Uterus (tissue), 4 donors: ENCODE data around the gene CCNQ. TPM values are rescaled to one million over a fixed set of nuclear protein-coding genes. Genes with fewer than 3 reads are reported as not detected.
A peak's percentile ranks its signal among the peaks of the same experiment; 100 is the strongest.
"Not testable (repeated sequence)": the region's sequence is repeated elsewhere in the genome, so short reads cannot be mapped to it uniquely, and the experiment has no call there.

ENCODE experiments used
- DNase-seq, 2 donors: peaks; one replicate each; pipeline ENCODE4 v3.0.0-alpha.2; 2019 to 2020
- H3K27ac ChIP-seq, 2 donors: fragments of 200-600 bp; sonication (generic); 1 replicate in 1 of 2; 2 replicates in 1 of 2; pipeline ENCODE4 v1.5.1; 2016 to 2018
- H3K27me3 ChIP-seq, 2 donors: fragments of 200-600 bp; sonication (generic); one replicate each; pipeline ENCODE4 v1.5.1; 2018 to 2019; ENCODE audit warnings: control low read depth in 1 of 2
- H3K36me3 ChIP-seq, 2 donors: fragments of 200-600 bp; sonication (generic); one replicate each; pipeline ENCODE4 v1.5.1; 2019; ENCODE audit warnings: control low read depth in 1 of 2
- H3K4me1 ChIP-seq, 2 donors: fragments of 200-600 bp; sonication (generic); one replicate each; pipeline ENCODE4 v1.5.1; 2018 to 2019; ENCODE audit warnings: control low read depth in 1 of 2
- H3K4me3 ChIP-seq, 2 donors: fragments of 200-600 bp; sonication (generic); 1 replicate in 1 of 2; 2 replicates in 1 of 2; pipeline ENCODE4 v1.5.1; 2018 to 2019; ENCODE audit warnings: mild to moderate bottlenecking in 1 of 2
- H3K9me3 ChIP-seq, 2 donors: fragments of 200-600 bp; sonication (generic); one replicate each; pipeline ENCODE4 v1.5.1; 2019; ENCODE audit warnings: control low read depth in 1 of 2
- POLR2A ChIP-seq, 2 donors: fragments of 450-650 bp; IDR thresholded peaks; one replicate each; pipeline ENCODE4 v1.6.1; 2016; ENCODE audit warnings: antibody characterized with exemption in 2 of 2, mild to moderate bottlenecking in 1 of 2, moderate library complexity in 1 of 2
- intact Hi-C: fragments of 100-400 bp; cut with DNase I; formaldehyde crosslinking; loops from one replicate; pipeline ENCODE4 v1.15.1; 2023; ENCODE audit warnings: low total_unique reads
- total RNA-seq, 4 donors: library from RNA; depleted of rRNA in 3 of 4; stranded (reverse); fragments of >200 nt in 3 of 4; gene quantifications; one replicate each; pipeline versions ENCODE4 v1.1.0 to v1.2.4, GENCODE V29; 2014 to 2023
- TF ChIP-seq, protein P1 (sequence below), 4 experiments: fragments of 200-600 bp in 2 of 4; fragments of 450-650 bp in 2 of 4; sonication (generic) in 2 of 4; IDR thresholded peaks; one replicate each; pipeline ENCODE4 v1.5.1; 2016 to 2019; ENCODE audit warnings: antibody characterized with exemption in 4 of 4, mild to moderate bottlenecking in 2 of 4, moderate library complexity in 1 of 4
- donor health status: DM: yes; HTN: yes; CAD: no.

Gene CCNQ
- total RNA-seq, 4 donors from 2014 or later: 14.9 to 94.5 (median 29.3) TPM

GRCh38 chrX:153610836-153611213 lies 11.9 kb upstream of the CCNQ start:
- DNase-seq: no peak
- Histone ChIP-seq H3K4me1 (peaks cover 0 to 4% of the 10 kb centered on the region in 2 donors), H3K27me3 (no peaks in the 10 kb centered on the region), H3K36me3 (no peaks in the 10 kb centered on the region), H3K27ac (peak overlapping the region in 1 of 2 donors; percentile 47), H3K9me3 (no peaks in the 10 kb centered on the region), H3K4me3 (no peak overlapping the region)
- TF ChIP-seq, protein P1, sequence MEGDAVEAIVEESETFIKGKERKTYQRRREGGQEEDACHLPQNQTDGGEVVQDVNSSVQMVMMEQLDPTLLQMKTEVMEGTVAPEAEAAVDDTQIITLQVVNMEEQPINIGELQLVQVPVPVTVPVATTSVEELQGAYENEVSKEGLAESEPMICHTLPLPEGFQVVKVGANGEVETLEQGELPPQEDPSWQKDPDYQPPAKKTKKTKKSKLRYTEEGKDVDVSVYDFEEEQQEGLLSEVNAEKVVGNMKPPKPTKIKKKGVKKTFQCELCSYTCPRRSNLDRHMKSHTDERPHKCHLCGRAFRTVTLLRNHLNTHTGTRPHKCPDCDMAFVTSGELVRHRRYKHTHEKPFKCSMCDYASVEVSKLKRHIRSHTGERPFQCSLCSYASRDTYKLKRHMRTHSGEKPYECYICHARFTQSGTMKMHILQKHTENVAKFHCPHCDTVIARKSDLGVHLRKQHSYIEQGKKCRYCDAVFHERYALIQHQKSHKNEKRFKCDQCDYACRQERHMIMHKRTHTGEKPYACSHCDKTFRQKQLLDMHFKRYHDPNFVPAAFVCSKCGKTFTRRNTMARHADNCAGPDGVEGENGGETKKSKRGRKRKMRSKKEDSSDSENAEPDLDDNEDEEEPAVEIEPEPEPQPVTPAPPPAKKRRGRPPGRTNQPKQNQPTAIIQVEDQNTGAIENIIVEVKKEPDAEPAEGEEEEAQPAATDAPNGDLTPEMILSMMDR (IDR thresholded peaks at IDR 0.05): no peak
- no peak for TF ChIP-seq POLR2A (IDR thresholded peaks at IDR 0.05)
- intact Hi-C loops: no loop called here

DNA sequence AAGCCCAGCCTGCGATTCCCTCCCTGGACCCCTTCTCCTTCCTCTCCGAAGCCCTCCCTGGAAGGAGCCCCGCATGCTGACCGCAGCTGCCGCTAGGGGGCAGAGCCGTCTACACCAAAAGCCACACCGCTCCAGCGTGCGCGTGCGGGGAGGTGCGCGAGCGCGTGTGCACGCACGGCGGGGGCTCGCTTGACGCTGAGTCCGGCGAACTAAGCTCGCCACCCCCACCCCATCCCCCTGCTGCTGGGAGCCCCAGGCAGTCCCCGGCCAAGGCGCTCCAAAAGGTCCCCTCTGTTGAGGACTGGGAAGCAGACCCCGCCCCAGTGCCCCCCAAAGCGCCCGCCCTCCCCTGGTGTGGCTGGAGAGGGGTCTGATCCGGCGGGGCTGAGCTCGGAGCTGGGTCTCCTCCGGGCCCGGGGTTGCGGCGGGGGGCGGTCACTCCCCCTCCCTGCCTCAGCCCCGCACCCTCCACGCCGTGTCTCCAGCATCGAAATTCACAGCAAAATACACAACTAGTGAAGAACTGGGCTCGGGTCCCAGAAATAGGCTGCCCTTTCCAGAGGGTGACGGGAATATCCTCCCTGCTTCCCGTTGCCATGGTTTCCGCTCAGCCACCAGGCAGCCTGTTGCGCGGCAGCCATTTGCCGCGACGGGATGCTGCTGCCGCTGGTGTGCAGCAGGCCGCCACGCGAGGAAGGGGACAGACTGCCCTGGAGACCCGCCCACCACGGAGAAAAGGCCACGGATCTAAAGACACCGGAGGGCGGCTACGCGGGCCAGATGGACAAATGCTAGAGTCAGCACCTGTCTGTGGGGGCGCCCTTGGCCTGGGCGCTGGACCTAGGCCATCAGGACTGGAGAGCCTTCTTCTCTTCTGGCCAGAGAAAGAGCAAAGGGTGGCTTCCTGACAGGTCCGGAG lies 11.2 kb upstream of the CCNQ start:
- DNase-seq: peak; percentile 70 to 80
- intact Hi-C loops: no loop called here
- TF ChIP-seq POLR2A (IDR thresholded peaks at IDR 0.05): no peak
- TF ChIP-seq, protein P1 (IDR thresholded peaks at IDR 0.05): peak; percentile 59 to 79 (median 74)
- no peaks in the 10 kb centered on the region for H3K36me3 ChIP-seq
- no peaks in the 10 kb centered on the region for H3K27me3 ChIP-seq
- H3K9me3 ChIP-seq: no peaks in the 10 kb centered on the region
- H3K4me3 ChIP-seq: peak overlapping the region; percentile 20 to 32
- H3K27ac ChIP-seq: peak overlapping the region in 1 of 2 donors; percentile 47
- H3K4me1 ChIP-seq: peaks cover 0 to 4% of the 10 kb centered on the region in 2 donors

- intact Hi-C loops: no loop called here
- no peak overlapping the region for H3K27ac ChIP-seq
- TF ChIP-seq, protein P1 (IDR thresholded peaks at IDR 0.05): no peak
- no peak for TF ChIP-seq POLR2A (IDR thresholded peaks at IDR 0.05)
- H3K27me3 ChIP-seq: no peaks in the 10 kb centered on the region
- no peaks in the 10 kb centered on the region for H3K9me3 ChIP-seq
- DNase-seq: no peak
- no peaks in the 10 kb centered on the region for H3K36me3 ChIP-seq
- H3K4me3 ChIP-seq: no peak overlapping the region
- peaks cover 0 to 4% of the 10 kb centered on the region in 2 donors for H3K4me1 ChIP-seq
Observed at GRCh38 chrX:153608806-153609205, 9.9 kb upstream of the CCNQ start.

GRCh38 chrX:153608376-153608775 lies 9.4 kb upstream of the CCNQ start:
- TF ChIP-seq, protein P1 (IDR thresholded peaks at IDR 0.05): no peak
- no peak for TF ChIP-seq POLR2A (IDR thresholded peaks at IDR 0.05)
- Histone ChIP-seq H3K27ac (no peak overlapping the region), H3K27me3 (no peaks in the 10 kb centered on the region), H3K4me3 (no peak overlapping the region), H3K4me1 (peaks cover 0 to 4% of the 10 kb centered on the region in 2 donors), H3K9me3 (no peaks in the 10 kb centered on the region), H3K36me3 (no peaks in the 10 kb centered on the region)
- intact Hi-C loops: no loop called here
- no peak for DNase-seq

- Histone ChIP-seq H3K27me3 (no peaks in the 10 kb centered on the region), H3K4me1 (peaks cover 0 to 4% of the 10 kb centered on the region in 2 donors), H3K27ac (no peak overlapping the region), H3K4me3 (no peak overlapping the region), H3K36me3 (no peaks in the 10 kb centered on the region), H3K9me3 (no peaks in the 10 kb centered on the region)
- no peak for TF ChIP-seq POLR2A (IDR thresholded peaks at IDR 0.05)
- TF ChIP-seq, protein P1 (IDR thresholded peaks at IDR 0.05): no peak
- no peak for DNase-seq
- intact Hi-C loops: no loop called here
Observed at GRCh38 chrX:153606503-153606902, 7.6 kb upstream of the CCNQ start.

DNA sequence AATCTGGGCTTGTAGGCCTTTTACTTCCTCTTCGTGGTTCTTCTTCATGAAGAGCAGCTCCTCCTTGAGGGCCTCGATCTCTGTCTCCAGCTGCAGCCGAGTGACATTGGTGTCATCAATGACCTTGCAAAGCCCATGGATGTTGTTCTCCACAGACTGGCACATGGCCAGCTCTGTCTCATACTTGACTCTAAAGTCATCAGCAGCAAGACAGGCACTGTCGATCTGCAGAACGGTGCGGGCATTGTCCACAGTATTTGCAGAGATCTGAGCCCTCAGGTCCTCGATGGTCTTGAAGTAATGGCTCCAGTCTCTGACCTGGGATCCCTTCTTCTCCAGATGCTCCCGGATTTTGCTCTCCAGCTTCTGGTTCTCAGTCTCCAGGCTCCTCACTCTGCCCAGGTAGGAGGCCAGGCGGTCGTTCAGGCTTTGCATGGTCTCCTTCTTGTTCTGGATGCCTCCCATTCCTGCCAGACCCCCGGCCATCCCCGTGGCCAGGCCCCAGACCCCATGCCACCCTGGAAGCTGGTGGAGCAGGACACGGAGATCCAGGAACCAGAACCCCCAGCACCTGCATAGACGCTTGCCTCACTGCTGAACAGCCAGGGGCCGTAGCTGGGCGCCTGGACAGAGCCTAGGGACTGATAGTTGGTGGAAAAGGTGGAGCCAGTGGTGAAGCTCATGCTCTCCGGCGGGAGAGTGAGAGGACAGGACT lies 5.9 kb upstream of the CCNQ start:
- DNase-seq, intact Hi-C loops, H3K36me3 ChIP-seq, H3K27me3 ChIP-seq, H3K9me3 ChIP-seq, H3K27ac ChIP-seq, H3K4me1 ChIP-seq, H3K4me3 ChIP-seq: not testable (repeated sequence)
